ENCODE data around the gene SLC19A2.

Gene SLC19A2

GRCh38 chr1:169478094-169478672 is 7.6 kb downstream of the SLC19A2 start:
- in situ Hi-C loops (cut with HindIII; ENCODE audit: low sequenced_read_pairs) = no loop called here
- DNase-seq (ENCODE audit: low read depth, low spot score) = no peak

DNA sequence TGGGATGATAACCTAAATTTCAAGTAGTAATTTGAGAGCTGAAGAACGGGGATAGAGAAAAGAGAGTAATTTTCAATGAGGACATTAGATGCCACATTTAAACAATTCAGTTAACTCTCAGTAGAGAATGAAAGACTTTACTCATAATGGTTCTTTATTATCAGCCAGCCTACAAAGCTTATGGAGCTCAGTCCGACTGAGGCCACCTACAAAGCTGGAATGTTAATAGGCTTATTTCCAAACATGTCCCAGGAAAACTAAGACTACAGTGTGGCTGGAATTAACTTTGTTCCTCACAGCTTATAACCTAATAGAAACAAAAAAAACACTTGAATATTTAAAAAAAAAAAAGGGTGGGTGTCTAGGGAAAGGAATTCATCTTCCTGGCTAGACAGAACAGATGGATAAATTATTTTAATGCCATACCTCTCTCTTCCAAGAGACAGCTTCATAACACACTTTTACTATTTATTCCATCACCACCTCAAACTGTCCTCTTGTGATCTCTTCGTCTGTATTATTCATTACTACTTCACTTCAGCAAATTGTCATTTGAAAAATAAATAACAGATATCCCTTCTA is 9.8 kb downstream of the SLC19A2 start:
- in situ Hi-C loops (cut with HindIII; ENCODE audit: low sequenced_read_pairs) = no loop called here
- no peak for DNase-seq (ENCODE audit: low read depth, low spot score)
- H3K4me3 ChIP-seq (ENCODE audit: low read depth, low read length) = no peak overlapping the region
- TF ChIP-seq CTCF (IDR thresholded peaks at IDR 0.05; ENCODE audit: low read depth, low read length) = no peak

More at GRCh38 chr1:169478094-169478672, 7.6 kb downstream of the SLC19A2 start:
- H3K4me3 ChIP-seq (ENCODE audit: low read depth, low read length) = no peak overlapping the region
- TF ChIP-seq CTCF (IDR thresholded peaks at IDR 0.05; ENCODE audit: low read depth, low read length) = no peak

- TF ChIP-seq CTCF (IDR thresholded peaks at IDR 0.05; ENCODE audit: low read depth, low read length) = no peak
- no peak overlapping the region for H3K4me3 ChIP-seq (ENCODE audit: low read depth, low read length)
- DNase-seq (ENCODE audit: low read depth, low spot score) = no peak
- in situ Hi-C loops (cut with HindIII; ENCODE audit: low sequenced_read_pairs) = no loop called here
Observed at GRCh38 chr1:169474302-169474995, 11.3 kb downstream of the SLC19A2 start.

- no peak for TF ChIP-seq CTCF (IDR thresholded peaks at IDR 0.05; ENCODE audit: low read depth, low read length)
- H3K4me3 ChIP-seq (ENCODE audit: low read depth, low read length) = no peak overlapping the region
- DNase-seq (ENCODE audit: low read depth, low spot score) = no peak
- in situ Hi-C loops (cut with HindIII; ENCODE audit: low sequenced_read_pairs) = no loop called here
Observed at GRCh38 chr1:169473347-169473746, 12.4 kb downstream of the SLC19A2 start.

GRCh38 chr1:169472738-169473137 is 13.0 kb downstream of the SLC19A2 start:
- in situ Hi-C loops (cut with HindIII; ENCODE audit: low sequenced_read_pairs) = no loop called here
- no peak overlapping the region for H3K4me3 ChIP-seq (ENCODE audit: low read depth, low read length)
- no peak for TF ChIP-seq CTCF (IDR thresholded peaks at IDR 0.05; ENCODE audit: low read depth, low read length)
- no peak for DNase-seq (ENCODE audit: low read depth, low spot score)

- no peak for TF ChIP-seq CTCF (IDR thresholded peaks at IDR 0.05; ENCODE audit: low read depth, low read length)
- no peak for DNase-seq (ENCODE audit: low read depth, low spot score)
- no peak overlapping the region for H3K4me3 ChIP-seq (ENCODE audit: low read depth, low read length)
- in situ Hi-C loops (cut with HindIII; ENCODE audit: low sequenced_read_pairs) = no loop called here
Observed at GRCh38 chr1:169468982-169469381, 16.8 kb downstream of the SLC19A2 start.

Data from astrocyte of the spinal cord (primary cell).